HG02610 (cell line): Measurements from ENCODE around the gene KLRD1.
"Not testable (repeated sequence)": the region's sequence is repeated elsewhere in the genome, so short reads cannot be mapped to it uniquely, and the experiment has no call there.

ENCODE experiments used
- ATAC-seq: cut with Tn5 transposase; IDR thresholded peaks from one replicate; pipeline ENCODE4 v1.9.1; 2021; ENCODE audit warnings: mild to moderate bottlenecking, moderate library complexity; ENCODE audit not compliant: unreplicated experiment

Gene KLRD1, protein sequence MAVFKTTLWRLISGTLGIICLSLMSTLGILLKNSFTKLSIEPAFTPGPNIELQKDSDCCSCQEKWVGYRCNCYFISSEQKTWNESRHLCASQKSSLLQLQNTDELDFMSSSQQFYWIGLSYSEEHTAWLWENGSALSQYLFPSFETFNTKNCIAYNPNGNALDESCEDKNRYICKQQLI

DNA sequence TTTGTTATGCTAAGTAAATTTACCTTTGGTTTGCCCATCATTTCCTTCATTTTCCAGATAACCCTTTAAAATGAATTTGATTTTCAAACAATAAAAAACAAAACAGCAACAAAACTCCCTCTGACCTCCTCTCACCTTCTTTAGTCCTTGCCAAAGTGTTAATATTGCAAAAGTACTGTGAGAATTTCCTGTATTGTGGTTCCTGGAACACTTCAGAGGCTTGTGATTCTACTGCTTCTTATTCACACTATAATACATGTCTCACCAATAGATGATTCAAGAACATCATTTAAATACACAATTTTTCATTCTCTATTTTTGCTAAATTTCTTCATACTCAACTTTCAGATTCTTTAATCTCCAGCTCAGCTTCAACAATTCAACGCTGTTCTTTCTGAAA is at the start of gene KLRD1:
KLRD1 (plus strand) TSS at position 241 of the 400 bp plus-strand sequence. CDS start 208 bp downstream, outside the sequence.
- ATAC-seq: no peak

DNA sequence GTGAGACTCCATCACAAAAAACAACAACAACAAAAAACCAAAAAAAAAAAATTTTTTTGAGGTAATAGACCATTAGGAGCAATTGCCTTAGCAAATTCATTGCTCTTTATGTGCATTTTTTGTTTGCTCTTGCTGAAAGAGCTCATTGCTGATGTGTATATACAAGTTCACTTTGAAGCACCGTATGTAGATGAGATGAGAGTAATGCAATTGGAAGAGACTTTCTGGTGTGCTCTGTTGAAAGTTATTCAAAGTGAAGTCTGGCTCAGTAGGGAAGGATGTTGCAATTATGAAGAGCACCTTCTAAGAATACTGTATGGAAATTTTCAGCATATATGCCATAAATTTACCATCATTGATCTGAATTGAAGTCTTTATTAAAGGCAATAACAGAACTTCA is 46.7 kb upstream of the KLRD1 start:
- ATAC-seq: no peak

DNA sequence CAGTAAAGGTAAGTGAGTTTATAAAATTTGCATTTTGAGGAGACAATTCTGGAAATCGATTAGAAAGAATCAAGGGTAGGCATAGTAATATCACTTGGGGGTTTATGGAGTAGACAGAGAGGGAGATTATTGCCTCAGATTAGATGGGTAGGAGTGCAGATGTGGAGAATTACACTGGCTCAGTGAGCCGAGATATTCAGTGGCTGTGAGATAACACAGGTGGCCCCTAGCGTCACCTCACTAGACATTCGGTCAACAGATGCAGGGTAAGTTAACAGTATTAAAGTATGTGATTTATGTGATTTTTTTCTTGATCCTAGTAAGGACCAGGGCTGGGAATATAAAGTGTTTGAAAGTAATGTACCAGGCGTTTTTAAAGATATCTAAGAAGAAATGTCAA is 39.6 kb upstream of the KLRD1 start:
- ATAC-seq: no peak

DNA sequence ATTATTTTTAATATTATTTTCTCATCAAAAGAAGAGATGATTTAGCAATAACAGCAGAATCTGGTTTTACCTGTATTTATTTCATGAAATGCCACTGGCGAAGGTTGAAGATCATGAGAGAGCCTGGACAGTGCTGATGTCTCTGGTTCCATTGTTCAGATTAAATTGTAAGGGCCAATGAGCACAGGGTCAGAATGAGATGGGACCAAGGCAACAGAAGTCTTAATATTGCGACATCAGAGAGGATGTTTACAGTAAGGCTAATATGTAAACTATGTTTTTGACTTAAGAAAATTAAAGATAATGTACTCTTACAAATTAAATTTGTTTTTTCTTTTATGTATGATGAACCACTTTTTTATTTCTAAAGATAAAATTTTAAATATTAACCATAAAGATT is 35.2 kb upstream of the KLRD1 start:
- no peak for ATAC-seq

DNA sequence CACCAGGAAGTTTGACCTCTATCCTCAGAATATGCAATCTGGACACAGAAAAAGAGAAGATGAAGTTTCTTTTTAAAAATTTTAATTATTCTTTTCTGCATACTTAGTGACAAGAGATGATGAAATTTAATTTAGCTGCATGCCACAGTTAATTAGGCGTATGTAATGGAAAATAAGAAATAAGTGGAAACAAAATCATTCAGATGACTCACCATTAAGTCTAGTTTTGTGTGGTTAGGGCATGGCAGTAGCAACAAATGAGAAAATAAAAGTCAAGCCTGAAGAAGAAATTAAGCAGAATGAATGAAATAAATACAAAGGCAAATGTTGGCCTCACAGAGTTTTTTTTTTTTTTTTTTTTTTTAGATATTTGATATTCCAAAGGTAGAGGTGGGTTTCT is 30.9 kb upstream of the KLRD1 start:
- ATAC-seq: no peak

- ATAC-seq: no peak
These were observed 29.6 kb upstream of the KLRD1 start for GRCh38 chr12:10278104-10278503.

DNA sequence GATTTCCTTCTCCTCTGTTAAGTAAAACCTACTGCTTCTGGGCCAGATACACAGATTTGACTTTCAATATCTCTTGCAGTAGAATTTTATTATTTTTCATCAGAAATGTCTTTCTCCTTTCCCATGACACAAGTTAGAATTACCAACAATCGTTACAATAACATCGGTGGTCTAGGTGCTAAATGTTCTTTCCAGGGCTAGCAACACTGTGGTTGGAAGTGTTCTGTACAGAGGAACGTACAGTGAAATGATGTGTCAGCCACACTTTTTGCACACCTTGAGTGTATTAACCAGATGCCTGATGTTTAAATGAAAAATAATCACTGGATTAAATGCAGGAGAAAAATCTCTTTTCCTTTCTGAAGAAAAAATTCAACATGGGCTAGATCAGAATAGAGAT is 27.7 kb upstream of the KLRD1 start:
- no peak for ATAC-seq

DNA sequence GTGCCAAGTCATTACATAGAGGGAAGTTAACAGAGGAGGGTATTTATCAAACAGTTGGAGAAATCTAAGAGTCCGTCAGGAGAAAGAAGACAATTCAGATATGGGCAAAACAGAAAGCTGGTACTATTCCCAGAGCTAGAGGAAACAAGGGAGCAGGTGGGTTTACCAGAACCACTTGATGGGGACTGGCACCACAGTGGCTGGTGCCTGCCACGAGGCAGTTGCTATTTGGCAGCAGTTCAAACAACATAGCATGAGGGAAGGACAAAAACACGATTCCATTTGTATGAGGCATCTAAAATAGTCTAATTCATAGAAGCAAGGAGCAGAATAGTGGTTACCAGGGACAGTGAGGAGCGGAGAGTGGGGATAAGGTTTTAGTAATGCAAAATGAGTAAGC is 24.6 kb upstream of the KLRD1 start:
- ATAC-seq: no peak

DNA sequence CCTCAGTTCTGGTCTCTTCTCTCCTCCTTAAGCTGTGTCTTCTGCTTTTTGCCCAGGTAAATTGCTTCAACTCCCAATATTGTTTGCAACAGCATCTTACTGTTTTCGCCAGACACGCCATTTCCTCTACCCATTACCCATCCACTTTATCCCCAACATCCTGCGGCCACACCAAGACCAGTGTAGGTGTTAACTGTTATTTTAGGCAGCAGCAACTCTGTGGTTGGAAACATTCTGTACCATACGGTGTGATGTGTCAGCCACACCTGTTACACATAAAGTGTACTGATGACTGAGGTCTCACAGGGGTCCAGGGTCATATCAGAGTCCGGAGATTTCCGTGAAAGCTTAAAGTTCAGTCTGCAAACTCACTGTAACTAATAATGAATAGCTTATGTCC is 21.8 kb upstream of the KLRD1 start:
- peak; percentile 49 for ATAC-seq

- no peak for ATAC-seq
These were observed 18.5 kb upstream of the KLRD1 start for GRCh38 chr12:10289005-10289754.

- no peak for ATAC-seq
These were observed 16.6 kb upstream of the KLRD1 start for GRCh38 chr12:10291030-10291429.

DNA sequence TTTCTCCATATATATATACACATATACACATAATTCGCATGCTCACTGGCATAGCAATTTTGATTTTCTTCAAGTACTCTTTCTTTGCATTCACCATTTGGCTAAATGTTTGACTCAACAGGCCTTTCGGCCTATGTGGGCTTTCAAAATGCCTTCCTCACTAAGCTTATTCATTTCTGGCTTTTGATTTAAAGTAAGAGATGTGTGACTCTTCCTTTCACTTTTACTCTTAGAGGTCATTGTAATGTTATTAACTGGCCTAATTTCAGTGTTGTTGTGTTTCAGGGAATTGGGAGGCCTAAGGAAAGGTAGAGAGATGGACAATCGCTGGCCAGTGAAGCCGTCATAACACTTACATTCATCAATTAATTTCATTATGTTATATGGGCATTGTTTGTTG is 14.5 kb upstream of the KLRD1 start:
- ATAC-seq: peak; percentile 74

DNA sequence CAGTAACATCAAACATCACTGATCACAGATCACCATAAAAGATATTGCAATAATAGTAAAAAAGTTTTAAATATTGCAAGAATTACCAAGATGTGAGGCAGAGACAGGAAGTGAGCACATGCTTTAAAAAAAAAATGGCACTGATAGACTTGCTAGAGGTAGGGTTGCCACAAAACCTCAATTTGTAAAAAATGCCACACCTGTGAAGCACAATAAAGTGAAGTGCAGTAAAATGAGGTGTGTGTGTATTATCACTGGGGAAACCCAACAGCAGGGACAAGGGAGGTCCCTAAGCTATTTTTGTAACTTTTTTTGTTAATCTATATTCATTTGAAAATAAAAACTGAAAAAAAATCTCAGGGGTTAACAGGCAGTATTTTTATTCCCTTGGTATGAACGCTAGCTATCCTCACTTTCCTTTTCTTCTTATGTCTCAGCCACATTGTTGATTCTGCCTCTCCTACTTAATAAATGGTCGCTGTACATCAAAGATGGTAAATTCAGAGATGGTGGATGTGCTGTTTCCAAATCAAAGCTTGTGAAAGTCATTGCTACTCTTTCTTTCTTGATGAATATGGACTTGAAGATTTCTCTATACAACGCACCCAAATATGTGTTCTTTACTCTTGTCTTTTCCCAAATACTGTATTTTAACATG is 14.0 kb upstream of the KLRD1 start:
- peak; percentile 54 for ATAC-seq

GRCh38 chr12:10301103-10301502 is 6.6 kb upstream of the KLRD1 start:
- ATAC-seq: no peak

GRCh38 chr12:10304161-10304574 is 3.5 kb upstream of the KLRD1 start:
- ATAC-seq: peak; percentile 89

DNA sequence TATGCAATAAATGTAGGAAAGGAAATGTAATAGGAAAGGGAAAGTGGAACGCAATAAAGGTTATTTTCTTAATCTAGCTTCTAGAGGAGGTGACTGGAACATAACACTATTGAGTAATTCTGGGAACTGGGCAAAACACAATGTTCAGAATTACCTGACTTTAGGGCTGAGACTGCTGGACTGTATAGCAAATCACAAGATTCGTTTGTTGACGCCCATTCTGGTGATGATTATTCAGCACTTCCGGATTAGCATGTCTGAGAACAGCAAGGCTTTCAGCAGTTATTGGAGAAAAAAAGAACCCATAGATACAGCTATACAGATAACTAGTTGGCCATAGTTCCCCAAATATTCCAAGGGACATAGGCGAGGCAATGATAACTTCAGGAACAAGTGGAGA is 2.3 kb upstream of the KLRD1 start:
- ATAC-seq: no peak

GRCh38 chr12:10310926-10311720 is 3.5 kb downstream of the KLRD1 start:
- no peak for ATAC-seq

DNA sequence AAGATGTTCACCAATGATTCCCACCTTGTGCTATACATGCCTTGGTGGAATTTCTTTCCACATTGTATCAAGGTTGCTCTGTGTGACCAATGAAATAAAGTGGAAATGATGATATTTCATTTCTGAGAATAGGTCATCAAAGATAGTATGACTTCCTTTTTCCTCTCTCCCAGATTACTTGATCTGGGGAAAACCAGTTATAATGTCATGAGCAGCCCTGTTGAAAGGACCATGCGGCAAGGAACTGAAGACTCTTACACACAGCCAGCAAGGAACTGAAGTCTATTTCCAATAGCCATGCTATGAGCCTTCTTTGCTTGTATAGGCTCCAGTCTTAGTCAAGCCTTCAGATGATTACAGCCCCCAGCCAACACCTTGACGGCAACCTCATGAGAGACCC is 11.7 kb downstream of the KLRD1 start:
- ATAC-seq: no peak

DNA sequence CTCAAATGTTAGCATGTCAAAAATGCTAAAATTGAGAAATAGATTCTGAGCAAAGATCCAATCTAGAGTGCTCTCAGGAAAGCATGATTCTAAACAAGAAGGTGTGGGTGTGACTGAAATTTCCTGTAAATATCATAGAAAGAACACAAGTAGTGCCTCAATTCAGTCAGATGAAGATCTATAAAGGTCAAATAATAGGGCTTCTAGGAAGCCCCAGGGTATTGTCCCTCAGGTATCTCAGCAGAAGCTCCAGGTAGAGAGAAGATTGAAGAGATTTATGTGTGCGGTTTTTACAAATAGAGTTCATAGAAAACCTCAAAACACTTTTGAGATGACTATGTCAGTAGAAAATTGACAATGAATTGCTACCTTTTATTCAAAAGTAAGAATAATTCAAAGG is 13.0 kb downstream of the KLRD1 start:
- ATAC-seq: peak; percentile 48

DNA sequence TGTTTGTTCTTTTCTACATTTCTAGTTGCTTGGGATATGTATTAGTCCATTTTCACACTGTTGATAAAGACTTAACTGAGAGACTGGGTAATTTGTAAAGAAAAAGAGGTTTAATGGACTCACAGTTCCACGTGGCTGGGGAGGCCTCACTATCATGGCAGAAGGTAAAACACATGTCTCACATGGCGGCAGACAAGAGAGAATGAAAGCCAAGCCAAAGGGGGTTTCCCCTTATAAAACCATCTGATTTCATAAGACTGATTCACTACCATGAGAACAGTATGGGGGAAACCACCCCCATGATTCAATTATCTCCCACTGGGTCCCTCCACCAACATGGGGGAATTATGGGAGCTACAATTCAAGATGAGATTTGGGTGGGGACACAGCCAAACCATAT is 21.0 kb downstream of the KLRD1 start:
- not testable (repeated sequence) for ATAC-seq

- no peak for ATAC-seq
These were observed 24.1 kb downstream of the KLRD1 start for GRCh38 chr12:10331642-10332239.
